GM19099 (cell line): ENCODE results near the gene TAC1.

Experiments
- POLR2A ChIP-seq: IDR thresholded peaks from 3 replicates; pipeline ENCODE4 v1.6.1; 2011; ENCODE audit warnings: low read depth; ENCODE audit not compliant: insufficient read length; ENCODE audit errors: extremely low read depth

The TAC1 gene, protein sequence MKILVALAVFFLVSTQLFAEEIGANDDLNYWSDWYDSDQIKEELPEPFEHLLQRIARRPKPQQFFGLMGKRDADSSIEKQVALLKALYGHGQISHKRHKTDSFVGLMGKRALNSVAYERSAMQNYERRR

DNA sequence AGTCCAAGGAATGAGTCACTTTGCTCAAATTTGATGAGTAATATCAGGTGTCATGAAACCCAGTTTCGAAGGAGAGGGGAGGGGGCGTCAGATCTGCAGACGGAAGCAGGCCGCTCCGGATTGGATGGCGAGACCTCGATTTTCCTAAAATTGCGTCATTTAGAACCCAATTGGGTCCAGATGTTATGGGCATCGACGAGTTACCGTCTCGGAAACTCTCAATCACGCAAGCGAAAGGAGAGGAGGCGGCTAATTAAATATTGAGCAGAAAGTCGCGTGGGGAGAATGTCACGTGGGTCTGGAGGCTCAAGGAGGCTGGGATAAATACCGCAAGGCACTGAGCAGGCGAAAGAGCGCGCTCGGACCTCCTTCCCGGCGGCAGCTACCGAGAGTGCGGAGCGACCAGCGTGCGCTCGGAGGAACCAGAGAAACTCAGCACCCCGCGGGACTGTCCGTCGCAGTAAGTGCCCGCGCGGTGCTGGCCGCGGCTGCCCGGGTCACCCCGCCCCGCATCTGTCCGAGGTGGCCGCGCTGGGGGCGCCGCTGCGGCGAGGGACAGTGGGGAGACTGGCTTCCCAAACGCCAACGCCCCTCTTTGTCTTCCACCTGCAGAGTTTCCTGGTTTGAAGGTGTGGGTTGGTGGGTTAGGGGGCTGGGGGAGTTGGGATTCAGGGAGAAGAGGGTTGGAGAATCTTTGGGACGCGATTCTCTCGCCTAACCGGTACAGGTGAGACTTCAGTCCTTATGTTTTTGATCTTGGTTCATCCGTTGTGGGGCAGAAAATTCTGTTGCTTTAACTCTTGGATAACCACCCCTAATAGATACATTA is at the start of gene TAC1:
Gene TAC1, plus strand, starts transcription at position 351 of the 829 bp plus-strand sequence. CDS start 527 bp downstream, outside the sequence.
- TF ChIP-seq POLR2A = no peak

DNA sequence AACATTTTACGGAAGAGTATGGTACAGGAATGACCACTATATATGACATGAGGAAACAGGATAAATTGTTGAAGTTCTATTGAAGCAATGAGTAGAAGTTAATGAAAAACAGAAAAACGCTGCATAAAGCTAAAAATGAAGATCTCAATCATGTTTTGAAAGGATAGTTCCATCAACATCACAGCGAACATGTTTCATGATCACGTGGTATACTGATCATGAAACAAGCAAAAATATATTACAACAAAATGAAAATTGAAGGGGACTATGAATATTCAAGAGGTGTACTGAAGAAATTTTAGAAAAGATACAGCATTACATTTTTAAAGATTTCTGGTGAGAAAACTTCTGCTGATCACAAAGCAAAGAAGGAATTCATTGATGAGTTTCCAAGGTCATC is 45.9 kb upstream of the TAC1 start:
- no peak for TF ChIP-seq POLR2A

DNA sequence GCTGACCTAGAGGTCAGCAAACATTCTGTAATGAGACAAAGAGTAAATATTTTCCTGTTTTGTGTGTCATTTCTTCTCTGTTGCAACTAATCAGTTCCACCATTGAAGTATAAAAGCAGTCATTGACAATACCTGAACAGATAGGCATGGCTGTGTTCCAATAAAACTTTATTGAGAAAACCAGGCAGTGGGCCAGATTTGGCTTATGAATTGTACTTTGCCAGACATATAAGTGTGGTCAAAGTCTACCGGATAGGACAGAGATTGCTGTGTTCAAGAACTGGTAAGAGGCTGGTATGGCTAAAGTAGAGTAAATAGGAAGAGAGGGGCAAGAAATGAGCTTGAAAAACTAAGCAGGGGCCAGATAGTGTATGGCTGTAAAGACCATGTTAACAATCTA is 38.3 kb upstream of the TAC1 start:
- TF ChIP-seq POLR2A = no peak

DNA sequence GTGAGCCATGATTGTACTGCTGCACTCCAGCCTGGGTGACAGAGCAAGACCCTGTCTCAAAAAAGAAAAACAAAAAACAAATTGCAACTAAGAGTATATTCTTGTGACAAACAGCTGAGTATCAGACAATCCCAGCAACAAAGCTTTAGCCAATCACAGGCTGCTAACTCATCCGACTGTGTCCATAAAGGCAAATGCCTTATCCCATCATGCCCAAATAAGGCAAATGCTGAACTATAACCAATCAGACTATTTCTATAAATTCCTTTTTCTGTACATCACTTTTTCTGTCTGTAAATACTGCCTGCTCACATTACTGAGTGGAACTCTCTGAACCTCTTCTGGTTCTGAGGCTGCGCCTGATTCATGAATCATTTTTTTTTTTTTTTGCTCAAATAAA is 37.5 kb upstream of the TAC1 start:
- TF ChIP-seq POLR2A = no peak

DNA sequence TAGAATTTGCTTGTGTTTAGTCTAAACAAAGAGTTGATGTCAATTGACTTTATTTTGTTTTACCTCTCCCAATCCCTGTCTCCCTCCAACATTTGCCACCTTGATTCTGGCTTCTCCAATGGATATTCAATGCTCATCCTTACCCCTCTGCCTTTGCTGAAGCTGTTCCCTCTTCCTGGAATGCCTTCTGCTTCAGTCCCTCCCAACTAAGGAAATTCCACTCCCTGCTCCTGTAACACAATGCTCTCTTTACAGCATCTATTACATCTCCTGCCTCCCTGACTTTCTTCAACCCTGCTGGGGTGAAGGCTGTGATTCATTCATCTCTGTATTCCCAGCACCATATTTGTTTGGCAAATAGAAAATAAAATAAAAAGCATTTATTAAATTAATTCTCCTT is 34.5 kb upstream of the TAC1 start:
- TF ChIP-seq POLR2A = no peak

DNA sequence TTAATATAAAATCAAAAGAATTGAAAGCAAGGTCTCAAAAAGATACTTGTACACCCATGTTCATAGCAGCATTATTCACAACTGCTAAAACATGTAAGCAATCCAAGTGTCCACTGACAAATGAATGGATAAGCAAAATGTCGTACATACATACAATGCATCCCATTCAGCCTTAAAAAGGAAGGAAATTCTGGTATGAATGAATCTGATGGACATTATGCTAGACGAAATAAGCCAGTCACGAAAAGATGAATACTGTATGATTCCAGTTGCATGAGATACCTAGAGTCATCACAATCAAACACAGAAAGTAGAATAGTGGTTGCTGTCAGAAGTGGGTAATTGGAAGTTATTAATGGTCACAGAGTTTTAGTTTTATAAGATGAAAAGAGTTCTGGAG is 9.5 kb upstream of the TAC1 start:
- no peak for TF ChIP-seq POLR2A

DNA sequence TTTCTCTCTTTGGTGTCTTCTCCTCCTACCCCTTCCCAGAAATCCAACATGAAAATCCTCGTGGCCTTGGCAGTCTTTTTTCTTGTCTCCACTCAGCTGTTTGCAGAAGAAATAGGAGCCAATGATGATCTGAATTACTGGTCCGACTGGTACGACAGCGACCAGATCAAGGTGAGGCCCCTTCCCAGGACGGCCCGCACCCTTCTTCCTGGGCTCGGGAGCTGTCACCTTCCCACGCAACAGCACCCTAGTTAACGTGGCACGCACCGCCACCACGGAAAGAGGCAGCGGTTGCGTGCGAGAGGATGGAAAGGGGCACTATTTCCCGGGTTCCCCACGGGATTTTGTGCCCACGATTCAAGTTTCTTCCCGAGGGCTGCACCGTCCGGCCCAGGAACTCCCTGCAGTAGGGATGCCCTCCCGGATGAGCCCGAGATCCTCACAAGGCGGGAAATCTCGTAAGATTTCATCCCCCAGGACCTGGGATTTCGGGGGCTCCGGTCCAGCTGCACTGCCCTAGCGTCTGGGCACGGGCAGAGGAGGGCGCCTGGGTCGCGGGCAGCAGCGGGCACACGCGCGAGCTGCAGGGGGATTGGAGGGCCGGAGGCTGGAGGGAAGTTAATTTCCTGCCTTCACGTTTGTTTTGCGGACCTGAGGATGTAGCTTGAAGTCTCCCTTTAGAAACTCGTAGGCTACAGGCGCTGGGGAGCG is 834 bp downstream of the TAC1 start:
- TF ChIP-seq POLR2A = no peak

DNA sequence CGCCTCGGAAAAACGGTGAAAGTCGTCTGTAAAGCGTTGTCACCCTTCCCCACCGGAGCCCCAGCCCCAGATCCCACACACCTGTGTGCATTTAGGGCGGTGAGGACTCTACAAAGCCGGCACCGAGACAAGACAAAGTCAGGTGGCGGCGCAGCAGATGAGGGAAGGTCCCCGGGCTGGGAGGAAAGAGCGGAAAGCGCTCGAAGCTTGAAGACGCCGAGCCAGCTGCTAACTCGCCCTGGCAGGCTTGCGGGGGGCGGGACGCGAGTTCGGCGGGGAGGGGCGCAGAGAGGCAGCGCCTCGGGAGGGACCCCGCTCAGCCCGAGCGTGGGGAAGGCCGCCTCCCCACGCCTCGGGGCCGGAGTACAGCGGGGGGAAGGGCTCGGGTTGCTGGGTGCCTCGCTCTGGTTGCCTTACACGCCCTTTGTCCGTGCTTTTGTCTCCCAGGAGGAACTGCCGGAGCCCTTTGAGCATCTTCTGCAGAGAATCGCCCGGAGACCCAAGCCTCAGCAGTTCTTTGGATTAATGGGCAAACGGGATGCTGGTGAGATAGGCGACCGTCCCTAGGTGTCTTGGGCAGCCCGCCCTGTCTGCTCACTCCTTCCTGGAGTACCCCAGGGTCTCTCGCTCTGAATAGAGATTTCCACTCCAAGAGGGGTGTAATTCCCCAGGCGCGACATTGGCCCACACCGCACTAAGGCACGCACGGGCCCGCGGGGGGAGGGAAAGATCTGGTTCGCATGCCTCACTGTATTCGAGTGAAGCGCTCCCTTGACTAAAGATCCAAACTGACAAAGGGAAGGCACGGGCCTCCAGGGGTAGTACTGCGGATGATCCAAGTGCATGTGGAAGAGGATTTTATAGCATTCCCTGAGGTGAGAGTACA is 1.6 kb downstream of the TAC1 start:
- TF ChIP-seq POLR2A = no peak

DNA sequence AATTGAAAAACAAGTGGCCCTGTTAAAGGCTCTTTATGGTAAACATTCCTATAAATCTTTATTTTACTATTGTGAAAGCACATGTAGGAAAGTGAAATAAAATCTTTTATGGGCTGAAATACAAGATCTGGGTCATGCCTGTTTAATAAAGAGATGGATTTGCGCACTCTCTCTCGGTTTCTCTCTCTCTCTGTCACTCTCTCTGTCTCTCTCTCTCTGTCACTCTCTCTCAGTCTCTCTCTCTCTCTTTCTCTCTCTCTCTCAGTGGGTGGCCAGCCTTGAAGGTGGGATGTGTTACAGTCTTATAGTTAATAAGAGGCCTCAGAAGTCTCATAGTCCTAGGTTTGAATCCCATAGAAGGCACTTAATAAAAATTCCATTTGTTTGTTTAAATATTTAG is 2.4 kb downstream of the TAC1 start:
- TF ChIP-seq POLR2A = no peak

DNA sequence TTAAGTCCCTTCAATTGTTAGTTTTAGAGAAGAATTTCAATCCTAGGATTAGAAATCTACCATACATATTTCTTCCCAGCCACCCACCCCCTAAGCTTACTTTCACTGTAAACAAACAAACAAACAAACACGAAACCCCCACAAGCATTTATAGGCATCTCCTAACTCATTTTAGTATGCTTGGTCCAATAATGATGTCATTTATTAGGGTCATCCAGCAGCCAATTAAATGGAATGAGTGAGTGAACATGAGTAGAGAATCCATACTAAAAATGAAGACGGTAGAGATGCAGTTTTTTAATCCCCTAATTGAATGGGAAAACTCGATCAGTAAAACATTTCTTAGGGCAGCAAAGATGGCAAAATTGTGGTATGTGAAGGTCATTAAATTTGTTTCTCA is 3.2 kb downstream of the TAC1 start:
- no peak for TF ChIP-seq POLR2A

DNA sequence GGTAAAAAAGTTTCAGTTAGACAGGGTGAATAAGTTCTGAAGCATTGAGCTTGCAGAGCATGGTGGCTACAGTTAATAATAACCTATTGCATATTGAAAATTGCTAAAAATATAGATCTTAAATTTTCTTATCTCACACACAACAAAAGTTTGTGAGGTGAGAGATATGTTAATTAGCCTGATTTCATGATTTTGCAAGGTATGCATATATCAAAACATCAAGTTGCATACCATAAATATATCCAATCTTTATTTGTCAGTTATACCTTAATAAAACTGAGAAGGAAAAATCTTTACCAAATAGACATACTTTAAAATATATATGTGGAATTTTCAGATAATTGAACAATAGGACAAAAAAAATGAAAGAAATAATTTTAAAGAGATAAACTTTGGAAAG is 16.6 kb downstream of the TAC1 start:
- no peak for TF ChIP-seq POLR2A

DNA sequence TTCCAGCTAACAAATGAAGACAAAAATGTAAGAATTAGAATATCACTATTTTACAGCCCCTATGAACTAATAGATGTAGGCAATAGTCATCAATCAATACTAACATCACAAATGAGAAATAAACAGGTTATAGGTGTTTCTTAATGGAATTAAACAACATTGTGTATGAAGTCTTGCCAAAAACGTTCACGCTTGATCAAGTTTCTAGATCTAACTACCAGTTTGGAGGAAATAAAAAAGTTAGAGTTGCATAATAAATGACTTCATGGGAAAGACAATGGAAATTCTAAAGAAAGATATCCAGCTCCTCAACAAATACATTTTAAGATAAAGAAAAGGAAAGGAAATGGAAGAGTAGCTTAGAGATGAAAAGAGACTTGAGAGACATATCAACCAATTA is 19.7 kb downstream of the TAC1 start:
- no peak for TF ChIP-seq POLR2A

DNA sequence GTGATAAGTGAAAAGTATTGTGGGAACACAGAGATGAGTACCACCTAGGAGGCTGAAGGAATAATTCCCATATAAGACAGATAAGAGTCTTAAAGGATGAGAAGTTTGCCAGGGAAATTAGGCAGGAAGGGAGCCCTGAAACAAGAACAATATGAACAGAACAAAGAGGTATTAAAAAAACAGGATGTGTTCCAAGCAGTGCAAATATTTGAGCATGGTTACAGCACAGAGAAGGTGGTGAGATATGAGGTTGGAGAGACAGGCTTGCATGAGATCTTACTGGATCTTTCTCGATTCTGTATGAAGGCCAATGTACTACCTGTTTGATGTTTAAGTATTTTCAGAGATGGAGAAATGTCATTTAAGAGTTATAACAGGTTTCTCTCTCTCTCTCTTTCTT is 20.3 kb downstream of the TAC1 start:
- TF ChIP-seq POLR2A = no peak

DNA sequence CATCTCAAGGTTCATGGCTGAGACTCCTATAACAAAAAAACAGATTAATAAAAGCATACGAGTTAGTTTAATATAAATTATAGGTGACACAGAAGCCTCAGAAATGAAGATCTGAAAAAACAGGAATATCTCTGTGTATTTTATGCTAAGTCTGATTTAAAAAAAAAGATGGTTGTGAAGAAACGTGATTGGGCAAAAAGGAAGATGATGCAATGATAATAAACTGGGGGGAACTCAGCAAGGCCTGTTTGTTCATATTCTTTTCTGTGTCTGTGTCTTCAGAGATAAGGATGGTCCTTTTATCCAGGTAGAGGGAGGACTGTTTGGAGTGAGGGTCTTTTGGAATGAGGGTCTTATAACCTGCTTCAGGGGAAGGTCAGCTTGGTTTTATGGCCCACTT is 25.9 kb downstream of the TAC1 start:
- TF ChIP-seq POLR2A = no peak

DNA sequence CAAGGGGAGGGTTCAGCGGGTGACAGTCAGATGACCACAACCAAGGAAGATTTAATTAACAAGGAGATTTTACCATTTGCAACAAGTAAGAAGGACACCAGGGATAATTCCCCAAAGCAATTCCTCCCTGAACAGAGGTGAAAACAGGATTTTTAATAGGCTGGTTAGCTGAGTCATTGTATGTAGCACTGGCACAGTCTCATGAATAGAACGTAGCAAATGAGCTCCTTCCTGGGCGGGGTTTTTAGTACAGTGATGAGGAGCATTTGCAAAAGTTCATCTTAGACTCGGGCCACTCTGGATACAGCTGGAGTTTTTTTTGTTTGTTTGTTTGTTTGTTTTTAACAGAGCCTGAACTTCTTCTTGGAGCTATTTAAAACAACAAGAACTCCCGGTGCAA is 39.0 kb downstream of the TAC1 start:
- TF ChIP-seq POLR2A = no peak
